Measurements from ENCODE around the gene ENG.
"Not testable (repeated sequence)": the region's sequence is repeated elsewhere in the genome, so short reads cannot be mapped to it uniquely, and the experiment has no call there.

Gene ENG

DNA sequence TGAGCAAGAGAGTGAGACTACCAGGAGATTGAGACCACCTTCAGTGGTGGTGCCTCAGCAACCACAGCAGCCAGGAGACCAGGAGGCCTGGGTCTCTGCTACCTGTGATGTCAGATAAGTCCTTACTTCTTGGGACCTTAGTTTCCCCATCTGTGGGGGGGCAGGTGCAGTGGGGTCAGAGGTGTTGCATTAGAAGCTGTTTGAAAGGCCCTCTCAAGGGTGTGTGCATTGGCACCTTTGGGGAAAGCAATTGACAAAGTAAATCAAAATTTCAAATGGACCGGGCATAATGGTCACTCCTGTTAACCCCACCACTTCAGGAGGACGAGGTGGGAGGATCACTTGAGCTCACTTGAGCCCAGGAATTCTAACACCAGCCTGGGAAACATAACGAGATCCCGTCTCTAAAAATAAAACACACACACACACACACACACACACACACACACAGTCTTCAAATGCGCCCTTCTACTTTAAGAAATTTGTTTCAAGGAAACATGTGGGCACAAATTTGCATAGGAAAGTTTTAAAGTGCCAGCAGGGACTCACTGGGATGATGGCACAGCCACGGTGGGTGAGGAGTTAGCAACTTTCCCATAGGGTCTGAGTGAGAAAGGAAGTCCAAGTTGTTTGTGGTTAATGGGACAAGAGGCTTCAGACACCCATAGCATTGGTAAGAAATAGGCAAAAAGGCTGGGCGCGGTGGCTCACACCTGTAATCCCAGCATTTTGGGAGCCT is 24.4 kb upstream of the ENG start:
- no peak for DNase-seq (ENCODE audit: low read depth in 3 of 3)

DNA sequence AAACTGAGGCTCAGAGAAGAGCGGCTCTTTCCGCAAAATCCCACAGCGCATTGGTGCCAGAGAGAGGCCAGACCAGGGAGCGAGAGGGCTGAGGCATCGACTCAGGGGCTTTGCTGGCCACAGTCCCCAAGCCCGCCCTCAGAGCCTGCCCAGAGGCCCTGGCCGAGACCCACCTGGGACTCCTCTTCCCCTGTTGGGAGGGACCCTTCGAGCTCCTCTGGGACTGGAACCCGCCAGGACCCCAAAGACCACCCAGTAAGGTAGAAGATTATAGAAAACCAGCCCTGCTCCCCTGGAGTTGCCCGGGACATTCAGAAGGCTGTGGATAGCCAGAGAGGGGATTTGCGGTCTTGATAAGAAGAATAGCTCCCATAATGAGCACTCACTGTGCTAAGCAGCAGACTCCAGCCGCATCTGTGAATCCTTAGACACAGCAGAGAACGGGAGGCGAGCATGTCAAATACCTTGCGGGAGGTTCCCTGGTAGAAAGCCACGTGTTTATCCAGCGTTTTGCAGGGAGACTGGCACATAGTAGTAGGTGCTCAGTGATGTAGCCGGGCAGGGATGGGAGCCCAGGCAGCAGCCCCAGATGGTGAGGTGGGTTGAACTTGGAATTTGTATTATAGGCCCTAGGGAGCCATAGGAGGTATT is 23.7 kb upstream of the ENG start:
- no peak for DNase-seq (ENCODE audit: low read depth in 3 of 3)

DNA sequence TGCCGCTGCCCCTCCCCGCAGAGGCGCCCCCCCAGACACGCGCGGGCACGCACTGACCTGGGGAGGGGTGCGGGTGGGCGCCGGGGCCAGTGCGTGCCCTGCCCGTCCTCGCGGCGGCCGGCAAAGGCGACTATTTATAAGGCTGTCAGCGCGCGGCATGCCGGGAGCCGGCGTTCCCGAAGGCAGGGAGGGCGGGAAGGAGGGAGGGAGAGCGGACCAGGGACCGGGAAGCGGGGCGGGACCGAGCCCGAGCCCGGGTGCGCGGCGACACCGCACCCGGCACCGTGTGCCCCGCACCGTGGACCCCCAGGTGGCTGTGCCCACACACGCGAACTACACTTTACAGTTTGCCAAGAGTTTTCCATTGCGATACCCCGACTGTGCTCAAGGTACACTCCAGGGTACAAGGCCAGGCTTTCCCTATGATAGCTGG is 23.1 kb upstream of the ENG start, which contains the start of gene AK1:
TSS of gene AK1 (minus strand) at position 110 of the 433 bp plus-strand sequence. CDS start 3,058 bp downstream, outside the sequence.
- DNase-seq (ENCODE audit: low read depth in 3 of 3): no peak

DNA sequence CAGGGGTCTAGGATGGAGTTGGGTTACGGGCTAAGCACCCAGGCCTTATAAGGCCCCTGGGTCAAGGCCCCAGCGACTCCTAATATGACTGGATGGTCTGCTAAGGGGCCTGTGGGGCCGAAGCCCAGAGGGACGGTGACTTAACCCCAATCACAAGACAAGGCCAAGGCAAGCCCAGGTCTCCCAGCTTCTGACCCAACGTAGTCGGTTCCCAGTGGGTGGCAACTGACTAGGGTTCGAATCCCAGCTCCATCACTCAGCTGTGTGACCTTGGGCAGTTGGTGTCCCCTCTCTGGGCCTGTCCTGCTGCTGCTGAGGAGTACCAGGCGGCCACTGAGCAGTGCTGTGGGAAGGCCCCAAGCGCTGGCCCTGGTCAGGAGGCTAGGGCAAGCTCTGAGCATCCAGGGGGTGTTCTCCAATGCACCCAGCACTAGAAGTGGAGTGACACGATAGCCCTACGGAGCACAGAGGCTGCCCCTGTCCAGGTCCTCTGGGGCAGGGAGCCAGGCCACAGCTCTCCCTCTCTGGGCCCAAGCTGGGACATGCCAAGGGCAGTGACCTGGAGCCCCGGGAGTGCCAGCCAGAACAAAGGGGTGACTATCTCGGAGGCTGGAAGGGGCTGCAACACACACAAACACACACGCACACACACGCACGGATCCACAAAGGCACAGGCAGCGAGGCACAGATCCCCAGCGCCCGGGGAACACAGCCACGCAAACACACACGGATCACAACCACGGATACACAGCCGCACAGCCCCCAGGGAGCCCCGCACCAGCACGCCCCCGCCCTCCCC is 22.5 kb upstream of the ENG start:
- no peak for DNase-seq (ENCODE audit: low read depth in 3 of 3)

DNA sequence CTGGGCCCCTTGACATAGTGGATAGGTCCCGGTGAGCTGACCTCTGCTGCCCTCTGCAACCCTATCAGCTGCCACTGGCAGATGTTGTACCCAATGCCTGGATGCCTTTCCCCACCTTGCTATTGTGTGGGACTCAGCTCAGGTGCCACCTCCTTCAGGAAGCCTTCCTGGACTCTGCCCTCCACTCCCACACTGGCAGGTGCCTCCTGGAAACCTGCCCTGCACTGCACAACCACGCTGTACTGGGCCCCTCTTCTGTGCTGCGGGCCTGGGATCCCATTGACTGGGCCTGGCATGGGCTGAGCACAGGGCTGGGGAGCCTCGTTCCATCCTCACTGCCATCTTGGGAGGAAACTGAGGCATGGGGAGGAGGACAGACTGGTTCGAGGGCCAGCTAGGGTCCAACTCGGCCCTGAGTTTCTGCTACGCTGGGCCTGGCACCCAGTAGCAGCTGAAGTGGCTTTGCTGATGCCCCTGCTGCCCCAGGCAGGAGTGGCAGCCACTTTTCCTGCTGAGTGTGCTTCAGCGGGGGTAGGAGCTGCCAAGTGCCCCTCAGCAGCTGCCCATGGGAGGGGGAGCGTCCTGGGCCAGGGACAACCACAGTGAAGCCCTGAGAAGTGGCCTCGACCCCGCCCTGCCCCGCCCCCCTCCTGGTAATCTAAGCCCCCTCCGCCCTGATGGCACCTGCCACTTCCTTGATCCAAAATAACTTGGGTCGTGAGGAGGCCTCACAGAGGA is 21.7 kb upstream of the ENG start:
- DNase-seq (ENCODE audit: low read depth in 3 of 3): no peak

DNA sequence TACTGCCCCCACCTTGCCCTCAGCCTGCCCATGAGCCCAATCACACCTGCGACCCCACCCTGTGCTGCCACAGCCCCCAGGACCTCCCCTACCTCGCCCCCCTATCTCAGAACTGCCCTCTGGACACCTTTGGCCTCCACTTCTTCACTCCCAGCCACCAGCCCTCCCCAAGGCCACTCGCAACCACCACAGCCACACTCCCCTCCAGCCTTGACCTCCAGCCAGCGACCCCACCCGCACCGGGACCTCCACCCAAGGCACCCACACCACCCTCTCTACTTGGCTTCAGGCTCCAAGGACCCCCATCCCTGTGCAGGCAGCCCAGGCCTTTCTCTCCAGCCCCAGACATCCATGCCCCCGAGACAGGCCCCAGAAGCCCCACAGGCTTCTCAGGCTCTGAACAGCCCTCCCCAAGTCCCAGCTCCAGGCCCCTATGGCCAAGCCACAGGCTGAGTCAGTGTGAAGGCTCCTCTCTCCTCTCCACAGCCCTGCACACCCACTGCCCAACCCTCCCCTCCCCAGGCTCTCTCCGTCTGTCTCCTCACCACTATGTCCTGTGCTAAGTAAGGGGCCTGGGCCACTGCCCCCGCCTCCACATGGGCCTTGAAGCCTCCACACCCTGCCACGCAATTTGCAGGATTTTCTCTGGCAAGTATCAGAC is 21.0 kb upstream of the ENG start:
- DNase-seq (ENCODE audit: low read depth in 3 of 3): no peak

DNA sequence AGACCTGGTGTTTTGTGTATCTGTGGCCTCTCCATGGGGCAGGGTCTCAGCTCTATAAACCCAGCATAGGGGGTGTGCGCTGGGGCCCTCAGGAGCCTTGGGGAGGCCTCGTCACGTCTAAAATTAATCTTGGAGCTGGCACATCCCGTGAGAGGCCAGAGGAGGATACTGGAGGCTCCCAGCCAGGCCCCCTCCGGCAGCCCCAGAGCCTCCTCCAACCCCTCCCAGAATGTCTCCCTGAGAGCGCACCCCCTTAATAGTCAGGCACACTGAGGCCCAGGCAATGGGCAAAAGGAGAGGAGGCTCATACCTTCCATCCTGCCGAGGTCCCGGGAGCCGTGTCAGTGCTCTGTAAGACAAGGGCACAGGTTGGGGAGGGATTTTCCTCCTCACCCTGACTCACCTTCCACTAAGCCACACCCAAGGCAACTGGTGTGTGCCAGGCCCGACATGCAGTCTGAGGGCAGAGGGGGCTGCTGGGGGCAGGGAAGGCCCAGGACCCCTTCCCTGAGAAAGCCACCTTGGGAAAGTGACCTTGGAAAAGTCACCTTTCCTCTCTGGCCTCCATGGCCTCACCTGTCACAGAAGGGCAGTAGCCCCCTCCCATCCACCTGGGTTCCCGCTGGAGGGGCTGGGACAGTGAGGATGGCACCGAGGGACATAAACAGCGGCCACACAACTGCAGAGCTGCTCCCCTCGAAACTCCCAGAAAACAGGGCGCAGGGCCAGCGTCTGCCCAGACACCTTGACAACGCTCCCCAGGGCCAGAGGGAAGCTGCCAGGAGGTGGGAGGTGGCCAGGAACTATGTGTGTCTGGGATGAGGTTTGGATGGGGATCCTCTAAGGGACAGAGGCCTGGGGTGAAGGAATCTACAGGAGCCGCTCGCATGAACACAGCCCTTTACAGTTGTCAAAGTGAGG is 20.1 kb upstream of the ENG start:
- DNase-seq (ENCODE audit: low read depth in 3 of 3): no peak

DNA sequence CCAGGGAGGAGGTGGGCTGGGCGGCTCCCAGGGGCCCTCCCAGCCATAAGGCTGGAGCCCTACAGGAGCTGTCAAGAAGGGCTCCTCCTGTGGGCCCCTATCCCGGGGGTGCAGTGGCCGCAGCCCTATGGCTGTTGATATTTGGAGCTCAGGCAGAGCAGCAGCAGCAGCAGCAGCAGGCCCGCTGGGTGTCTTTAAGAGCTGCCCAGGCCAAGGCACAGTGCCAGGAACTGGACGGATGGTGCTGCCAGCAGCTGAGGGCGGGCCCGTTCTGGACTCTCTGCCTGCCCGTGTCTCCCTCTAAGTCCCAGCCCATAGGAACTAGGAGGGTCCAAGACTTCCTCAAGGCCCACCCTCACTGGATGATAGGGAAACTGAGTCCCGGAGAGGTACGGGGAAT is 19.4 kb upstream of the ENG start:
- no peak for DNase-seq (ENCODE audit: low read depth in 3 of 3)

DNA sequence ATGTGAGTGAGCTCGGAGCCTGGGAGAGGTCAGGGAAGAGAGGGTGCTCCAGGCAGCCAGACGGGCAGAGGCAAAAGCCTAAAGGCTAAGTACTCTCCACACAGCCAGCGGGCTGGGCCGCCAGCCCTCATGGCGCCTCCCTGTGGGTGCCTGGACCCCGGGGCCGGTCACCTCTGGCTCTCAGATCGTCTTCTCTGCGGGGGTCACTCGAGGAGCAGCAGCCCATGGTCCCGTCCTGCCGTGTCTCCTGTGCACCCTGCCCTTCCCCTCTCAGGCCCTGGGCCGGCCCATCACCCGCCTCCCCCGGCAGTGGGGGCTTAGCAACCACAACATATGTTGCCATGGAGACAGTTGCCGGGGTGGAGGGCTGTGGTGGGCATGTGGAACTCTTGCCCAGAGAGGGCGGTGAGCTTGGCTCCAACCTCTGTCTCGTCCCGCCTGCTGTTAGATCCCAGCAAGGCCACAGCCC is 18.8 kb upstream of the ENG start:
- no peak for DNase-seq (ENCODE audit: low read depth in 3 of 3)

DNA sequence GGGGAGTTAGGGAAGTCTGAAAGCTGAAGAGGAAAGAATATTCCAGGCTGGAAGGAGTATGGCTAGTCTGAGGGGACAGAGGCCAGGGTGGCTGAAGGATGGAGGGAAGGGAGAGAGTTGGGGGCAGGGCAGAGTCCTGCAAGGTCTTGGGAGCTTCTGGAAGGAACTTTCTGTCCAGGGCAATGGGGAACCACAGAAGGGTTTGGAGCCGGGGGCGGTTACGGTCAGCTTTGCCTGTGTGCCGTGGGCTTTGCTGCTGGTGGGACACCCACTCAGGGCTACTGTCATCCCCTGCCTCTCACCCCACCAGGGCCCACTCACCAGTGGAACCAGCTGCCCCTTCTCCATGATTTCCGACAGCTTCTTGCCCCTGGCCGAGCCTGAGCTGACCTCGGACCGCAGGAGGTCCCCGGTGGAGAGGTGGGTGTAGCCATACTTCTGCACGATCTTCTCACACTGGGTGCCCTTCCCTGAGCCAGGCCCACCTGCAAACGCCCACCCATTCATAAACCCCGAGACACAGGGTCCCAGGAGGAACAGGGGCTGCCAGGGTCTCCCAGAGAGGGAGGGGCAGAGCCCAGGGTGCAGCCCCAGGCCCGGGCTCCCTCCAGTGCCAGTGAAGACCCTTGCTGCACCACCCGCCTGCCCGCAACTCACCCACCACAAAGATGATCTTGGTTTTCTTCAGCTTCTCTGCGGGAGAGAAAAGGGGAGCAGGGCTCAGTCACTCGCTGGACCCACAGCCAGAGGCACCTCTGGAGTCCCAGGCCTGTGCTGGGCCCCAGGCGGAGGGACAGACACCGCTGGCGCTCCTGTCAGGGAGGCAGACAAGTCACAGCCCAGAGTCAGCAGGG is 18.1 kb upstream of the ENG start:
- no peak for DNase-seq (ENCODE audit: low read depth in 3 of 3)

DNA sequence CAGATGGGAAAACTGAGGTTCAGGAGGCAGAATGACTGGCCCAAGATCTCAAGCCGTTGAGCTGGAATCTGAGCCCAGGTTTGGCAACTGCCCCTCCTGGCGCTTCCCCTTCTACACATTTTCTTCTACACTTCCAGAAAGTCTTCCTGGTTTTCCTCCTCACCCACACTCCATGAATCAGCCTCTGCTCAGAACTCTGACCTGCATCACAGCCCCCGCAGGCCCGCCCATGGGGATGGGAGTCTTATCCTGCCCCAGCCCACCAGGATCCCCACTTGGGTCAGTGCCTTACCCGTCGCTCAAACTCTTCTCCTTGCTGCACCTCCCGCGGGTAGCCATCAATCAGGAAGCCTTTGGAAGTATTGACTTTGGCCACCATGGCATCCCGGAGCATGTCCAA is 17.1 kb upstream of the ENG start:
- DNase-seq (ENCODE audit: low read depth in 3 of 3): no peak

DNA sequence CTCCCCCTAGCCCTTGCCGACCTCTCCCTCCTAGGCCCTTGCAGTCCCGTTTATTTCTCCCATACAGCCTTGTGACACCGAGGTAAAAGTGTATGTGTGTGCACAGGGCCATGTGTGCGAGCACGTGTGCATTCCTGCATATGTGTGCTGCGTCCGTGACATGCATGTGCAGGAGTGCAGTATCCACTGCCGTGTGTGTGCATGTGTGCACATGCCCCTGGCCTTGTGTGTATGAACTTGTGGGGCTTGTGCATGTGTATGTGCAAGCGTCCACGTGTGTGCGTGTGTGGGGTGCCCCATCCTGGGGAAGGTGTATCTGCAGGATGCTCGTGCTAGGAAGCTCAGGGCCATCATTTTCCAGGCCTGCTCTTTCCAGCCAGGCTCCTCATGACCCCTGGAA is 16.4 kb upstream of the ENG start:
- no peak for DNase-seq (ENCODE audit: low read depth in 3 of 3)

DNA sequence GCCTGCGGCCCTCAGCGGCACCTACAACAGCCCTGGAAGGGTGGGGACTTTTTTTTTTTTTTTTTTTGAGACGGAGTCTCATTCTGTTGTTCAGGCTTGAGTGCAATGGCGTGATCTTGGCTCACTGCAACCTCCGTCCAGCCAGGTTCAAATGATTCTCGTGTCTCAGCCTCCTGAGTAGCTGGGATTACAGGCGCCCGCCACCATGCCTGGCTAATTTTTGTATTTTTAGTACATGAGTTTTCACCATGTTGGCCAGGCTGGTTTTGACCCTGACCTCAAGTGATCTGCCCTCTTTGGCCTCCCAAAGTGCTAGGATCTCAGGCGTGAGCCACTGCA is 15.7 kb upstream of the ENG start:
- DNase-seq (ENCODE audit: low read depth in 3 of 3): not testable (repeated sequence)

DNA sequence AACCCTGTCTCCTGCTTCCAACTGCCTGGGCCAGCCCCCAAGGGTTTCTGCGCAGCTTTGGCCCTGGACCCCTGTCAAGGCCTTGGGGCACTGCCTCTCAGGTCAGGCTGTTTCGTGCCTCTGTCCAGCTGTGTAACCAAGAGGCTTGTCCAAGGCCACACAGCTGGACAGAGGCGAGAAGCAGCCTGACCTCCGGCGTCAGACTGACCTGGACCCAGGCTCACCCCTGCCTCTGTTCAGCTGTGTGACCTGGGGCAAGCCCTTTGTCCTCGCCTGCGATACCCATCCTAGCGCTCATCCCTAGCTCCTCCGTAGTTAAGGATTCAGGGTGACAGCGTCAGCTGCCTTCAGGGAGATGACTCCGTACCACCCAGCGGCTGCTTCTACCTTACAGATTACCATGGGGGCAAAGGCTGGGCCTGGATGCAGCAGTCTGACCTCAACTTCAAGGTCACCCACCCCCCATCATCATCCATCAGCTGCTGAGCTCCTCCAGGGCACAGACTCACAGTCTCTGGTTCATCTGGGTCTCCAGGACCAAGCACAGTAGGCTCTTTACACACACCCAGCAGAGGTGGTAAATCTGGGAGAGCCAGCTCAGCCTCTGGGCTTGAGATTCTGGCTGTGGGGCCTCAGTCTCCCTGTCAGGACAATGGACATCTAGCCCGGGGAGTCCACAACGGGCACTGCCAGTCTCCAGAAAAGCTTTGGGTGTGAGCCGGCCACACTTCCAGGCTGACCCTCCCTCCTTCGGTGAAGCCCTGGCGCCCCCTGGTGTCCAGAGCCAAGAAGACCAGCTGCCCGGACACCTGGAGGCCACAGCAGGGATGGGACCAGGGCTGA is 15.1 kb upstream of the ENG start:
- DNase-seq (ENCODE audit: low read depth in 3 of 3): peak; percentile 56 to 74 (median 66)

DNA sequence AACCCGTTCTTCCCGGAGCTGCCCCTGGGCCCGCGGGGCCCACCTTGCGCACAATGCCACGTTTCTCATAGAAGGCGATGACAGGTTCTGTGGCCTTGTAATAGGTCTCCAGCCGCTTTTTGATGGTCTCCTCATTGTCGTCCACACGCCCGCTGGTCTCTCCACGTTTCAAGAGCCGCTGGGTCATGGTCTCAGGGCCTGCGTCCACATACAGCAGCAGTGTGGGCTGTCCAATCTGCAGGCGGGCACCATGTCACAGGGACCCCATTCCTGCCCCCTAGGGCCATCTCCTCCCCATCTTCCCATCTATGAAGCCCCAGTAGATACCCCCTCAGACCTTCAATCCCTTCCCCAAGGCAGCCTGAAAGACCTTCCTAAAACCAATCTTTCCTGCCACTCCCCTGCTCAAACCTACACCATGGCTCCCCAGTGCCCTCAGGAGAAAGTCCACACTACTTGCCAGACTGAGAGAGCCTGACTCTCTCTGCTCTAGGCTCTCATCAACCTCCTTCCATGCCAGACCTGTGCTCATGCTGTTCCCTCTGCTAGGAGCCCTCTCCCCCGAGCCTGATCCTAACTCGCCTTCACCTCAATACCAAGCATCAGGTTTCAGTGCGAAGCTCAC is 13.9 kb upstream of the ENG start:
- no peak for DNase-seq (ENCODE audit: low read depth in 3 of 3)

DNA sequence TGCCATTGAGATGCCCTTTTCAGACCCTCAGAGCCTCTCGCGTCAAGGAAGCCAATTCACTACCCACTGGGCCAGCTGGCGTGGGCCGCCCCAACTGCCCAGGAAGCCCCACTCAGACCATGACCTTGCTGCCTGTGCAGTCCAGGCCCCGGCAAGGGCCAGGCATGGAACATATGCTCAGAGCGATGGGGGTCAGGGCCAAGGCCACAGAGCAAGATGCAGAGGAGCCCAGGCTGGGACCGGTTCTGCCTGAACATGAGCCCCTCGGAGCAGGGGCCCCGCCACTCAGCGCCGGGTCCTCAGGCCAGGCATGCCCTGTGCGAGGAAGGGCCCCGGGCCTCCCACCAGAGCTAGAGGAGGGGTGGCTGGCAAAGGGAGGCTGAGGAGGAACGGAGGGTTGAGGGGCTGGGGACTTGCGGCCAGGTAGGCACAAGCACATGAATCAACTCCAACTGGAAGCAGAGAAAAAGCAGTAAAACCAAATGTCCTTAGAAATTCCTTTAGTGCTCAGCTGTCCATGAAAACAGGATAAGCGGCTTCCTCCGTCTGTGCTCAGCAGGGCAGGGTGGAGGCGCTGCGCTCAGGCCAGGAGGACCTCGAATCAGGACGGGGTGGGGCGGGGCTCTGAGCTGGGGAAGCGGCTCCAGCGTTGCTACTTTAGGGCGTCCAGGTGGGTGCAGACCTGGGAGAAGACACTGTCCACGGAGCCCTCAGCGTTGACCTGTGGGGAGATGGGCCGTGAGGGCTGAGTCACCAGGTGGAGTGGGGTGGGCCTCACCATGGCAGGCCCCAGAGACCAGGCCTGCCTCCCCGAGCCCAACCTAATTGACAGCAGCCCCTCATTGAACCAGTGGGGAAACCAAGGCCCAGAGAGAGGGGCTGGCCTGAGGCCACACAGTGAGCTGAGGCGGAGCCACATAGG is 13.2 kb upstream of the ENG start:
- DNase-seq (ENCODE audit: low read depth in 3 of 3): no peak

DNA sequence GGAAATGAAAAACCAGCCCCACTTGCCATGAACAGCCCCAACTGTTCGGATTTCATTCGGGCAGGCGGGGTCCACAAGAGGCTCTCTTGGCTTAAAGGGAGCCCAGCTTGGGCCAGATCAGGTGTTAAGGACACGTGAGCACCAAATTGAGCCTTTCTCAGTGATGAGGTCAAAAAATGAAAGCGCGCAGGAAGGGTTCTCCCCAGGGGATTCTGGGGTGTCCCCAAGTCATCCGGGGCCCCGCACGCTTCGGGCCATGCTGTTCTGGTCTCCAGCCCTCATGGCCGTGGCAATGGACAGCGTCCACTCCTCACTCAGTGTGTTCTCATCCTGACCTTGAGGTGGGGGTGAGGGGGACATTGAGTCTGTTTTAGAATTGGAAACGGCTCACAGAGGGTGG is 12.1 kb upstream of the ENG start:
- DNase-seq (ENCODE audit: low read depth in 3 of 3): no peak
